H4 (cell line): ENCODE measurements around the gene CAMK2A. TPM values are rescaled to one million over a fixed set of nuclear protein-coding genes. Genes with fewer than 3 reads are reported as not detected.
"Not testable (repeated sequence)": the region's sequence is repeated elsewhere in the genome, so short reads cannot be mapped to it uniquely, and the experiment has no call there.

Experiments
- DNase-seq: peaks from one replicate; pipeline ENCODE4 v3.0.0-alpha.2; 2015; ENCODE audit warnings: low spot score
- total RNA-seq: library from RNA; depleted of rRNA; stranded (reverse); fragments of >200 nt; shearing (Covaris generic); gene quantifications from 2 replicates; pipeline ENCODE4 v1.2.3, GENCODE V29; 2014

Gene CAMK2A
- total RNA-seq, 1 experiment from 2014 or later: 0.02 TPM

DNA sequence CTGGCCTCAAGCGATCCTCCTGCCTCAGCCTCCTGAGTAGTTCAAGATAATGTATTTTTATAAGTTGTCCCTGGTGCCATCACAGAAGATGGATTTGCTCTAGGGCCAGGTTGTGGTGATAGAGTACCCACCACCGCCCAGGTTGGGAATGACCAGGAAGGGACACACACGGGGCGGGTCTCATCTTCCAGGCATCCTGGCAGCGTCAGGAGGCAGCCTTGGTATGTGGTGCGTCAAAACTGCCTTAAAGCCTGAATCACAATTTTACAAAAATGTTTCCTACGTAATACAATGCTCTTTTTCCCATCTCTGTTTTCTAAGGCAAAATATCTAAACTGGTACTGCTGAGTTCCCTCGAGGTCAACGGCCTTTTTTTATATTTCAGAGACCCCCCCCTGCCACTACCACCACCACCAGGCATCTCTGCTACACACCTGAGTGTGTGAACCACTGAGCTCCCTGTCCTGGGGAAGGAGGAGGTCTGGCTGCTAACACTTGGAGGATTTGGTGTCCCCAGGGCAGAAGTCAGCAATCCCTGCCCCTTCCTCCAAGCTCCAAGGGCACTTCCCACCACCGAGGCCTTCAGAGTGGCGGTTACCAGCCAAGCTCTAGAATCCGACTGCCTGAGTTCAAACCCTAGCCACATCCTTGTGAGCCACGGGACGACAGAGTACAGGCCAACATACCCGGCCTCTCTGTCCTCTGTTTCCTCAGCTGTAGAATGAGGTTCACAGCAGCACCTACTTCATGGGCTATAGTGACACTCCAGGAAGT lies 52.4 kb downstream of the CAMK2A start:
- DNase-seq: no peak

DNA sequence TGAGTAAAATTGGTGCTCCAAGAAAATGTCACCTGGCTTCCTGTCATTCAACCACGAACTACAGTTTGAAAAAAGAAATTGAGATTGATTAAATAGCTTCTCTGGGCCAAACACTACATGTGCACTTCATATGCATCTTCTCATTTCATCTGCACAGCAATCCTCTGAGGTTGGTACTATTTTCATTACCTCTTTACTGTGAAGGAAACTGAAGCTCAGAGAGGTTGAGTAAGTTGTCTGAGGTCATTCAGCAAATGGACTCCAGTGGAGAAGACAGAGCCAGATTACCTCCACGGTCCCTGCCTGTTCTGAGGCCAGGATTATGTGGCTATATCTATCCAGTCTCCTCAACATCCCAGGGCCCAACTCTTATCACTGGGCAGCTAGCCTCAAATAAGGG lies 53.3 kb downstream of the CAMK2A start:
- DNase-seq: no peak

DNA sequence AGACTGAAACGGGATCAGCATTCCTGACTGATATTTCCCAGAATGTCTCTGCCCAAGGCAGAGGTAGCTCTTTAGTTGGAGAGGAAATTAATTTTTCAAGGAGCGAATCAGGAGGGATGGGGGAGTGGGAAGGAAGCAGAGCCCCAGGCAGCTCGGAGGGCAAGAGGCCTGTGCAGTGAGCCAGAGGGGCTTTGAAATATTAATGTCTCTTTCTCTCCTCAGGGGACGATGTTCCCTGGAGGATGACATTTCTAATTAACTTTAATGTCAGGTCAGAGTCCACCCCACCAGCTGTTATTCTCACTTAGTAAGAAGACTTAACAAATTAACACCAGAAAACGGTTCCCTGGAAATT lies 54.1 kb downstream of the CAMK2A start:
- DNase-seq: no peak

DNA sequence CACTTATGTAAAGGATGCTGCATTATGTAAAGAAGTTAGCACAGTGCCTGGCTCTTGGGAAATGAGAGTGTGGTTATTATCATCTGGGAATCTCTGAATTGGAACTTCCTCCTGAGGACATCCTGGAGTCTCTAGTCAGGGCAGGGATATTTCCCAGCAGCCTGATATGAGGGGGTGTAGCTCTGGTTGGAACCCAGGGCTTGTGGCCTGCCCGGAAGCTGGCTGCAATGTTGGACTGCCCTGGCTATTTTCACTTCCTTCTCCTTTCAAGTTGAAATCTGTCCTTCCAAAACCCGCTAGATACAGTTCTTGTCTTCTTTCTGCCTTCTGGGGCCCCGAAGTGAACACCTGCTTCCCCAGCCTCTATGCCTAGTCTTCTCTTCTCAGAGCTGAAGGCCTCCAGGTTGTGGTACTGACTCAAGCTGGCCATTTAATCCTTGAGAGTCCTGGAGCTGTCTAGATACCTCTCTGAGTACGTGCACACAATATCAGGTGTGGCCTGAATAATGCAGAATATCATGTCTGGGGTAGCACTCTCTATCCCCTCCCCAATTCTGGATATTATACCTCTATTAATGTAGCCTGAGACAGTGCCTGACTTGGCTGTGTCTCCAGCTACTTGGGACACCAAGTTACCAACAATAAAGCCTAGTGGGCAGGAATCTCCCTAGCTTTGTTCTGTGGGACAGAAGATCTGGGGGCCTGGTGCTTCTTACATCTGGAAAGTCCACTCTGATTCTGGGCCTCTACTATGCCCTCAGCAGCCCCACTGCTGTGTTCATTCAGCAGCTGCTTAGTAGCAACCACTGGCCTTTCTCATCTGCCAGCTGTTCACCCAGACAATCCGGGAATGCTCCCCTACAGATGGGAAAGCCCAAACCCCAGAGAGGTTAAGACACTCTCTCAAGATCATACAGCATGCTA lies 54.7 kb downstream of the CAMK2A start:
- DNase-seq: no peak

DNA sequence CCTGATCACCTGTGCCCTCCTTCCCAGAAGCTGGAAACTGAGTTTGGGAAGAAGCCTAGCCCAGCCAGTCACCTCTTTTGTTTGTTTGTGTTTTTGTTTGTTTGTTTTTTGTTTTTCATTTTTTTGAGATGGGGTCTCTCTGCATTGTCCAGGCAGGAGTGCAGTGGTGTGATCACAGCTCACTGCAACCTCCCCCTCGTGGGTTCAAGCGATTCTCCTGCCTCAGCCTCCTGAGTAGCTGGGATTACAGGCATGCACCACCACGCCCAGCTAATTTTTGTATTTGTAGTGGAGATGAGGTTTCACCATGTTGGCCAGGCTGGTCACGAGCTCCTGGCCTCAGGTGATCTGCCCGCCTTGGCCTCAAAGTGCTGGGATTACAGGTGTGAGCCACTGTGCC lies 55.9 kb downstream of the CAMK2A start:
- DNase-seq: not testable (repeated sequence)

DNA sequence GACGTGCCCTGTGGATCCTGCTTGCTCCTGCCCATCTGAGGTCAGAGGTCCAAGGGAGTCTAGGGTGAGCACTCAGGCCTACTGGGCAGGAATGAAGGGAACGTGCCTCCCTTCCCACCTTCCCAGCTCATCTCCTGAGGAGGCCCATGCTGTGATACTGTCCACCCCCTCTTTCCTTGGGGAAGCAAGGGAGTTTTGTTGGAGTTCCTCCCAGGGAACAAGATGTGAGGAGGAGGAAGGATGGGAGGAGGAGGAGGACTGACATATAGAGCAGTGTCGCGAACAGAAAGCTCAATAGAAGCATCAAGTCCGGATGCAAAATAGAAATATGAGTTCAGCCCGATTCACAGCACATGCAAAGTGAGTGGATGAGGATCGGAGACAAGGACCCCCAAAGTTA lies 58.7 kb downstream of the CAMK2A start:
- DNase-seq: no peak

DNA sequence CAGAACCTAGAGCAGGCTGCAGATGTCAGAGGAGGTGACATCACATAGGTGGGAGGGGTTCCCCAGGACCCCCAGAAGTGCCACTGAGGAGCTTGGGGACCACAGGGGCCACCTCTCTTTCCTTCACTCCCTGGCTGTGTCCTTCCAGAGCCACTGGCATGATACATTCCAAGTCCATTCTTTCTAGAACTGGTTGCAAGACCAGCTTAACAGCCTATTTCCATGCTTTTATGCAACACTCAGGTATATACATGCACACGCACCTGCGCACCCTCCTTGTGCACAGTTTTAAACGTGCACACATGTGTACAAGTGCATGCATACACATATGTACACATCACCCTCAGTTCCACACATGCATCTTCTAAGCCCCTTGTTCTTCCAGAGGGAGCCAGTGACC lies 60.0 kb downstream of the CAMK2A start:
- DNase-seq: no peak

DNA sequence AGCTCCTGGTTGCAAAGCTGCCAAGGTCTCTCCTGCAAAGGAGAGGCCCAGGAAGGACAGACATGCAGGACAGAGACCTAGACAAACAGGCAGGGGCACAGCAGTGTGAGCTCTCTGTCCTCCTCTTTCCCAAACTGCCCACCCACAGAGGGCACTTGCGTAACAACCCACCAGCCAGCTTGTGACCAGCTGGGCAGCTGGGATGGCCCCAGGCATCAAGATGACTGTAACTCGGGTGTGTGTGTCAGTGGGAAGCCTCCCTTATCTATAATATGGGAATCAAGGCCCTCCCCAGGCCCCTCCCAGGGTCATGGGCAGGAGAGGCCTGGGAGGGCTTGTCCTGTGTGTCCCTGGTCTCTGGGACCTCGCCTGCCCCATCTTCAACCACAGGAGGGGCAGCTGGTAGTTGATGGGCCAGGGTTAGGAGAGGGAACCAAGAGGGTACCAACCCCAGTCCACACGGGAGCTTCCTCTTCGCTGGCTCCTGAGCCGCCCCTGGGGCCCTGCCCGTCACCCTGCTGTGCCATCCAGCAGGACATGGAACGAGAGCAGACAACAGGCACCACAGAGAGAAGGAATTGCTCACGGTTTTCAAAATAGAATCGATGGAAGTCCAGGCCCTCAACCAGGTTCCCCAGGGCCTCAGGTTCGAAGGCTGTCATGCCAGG lies 61.8 kb downstream of the CAMK2A start:
- peak; percentile 22 for DNase-seq

DNA sequence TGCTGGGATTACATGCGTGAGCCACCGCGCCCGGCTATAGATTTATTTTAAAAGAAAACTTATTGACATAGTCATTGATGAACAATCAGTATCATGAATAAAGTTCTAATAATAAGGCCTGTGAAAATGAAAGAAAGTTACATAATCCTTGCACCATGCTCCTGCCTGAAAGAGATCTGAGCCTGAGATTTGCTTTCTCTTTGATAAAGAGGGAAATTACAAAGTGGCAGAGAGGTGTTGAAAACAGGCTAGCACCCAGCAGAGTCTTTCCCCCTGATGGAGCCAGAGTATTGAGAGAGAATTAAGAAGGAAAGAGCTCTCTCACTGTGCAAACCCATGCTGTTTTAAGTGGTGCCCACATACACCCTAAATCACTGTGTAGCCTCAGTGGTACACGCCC lies 62.5 kb downstream of the CAMK2A start:
- no peak for DNase-seq

DNA sequence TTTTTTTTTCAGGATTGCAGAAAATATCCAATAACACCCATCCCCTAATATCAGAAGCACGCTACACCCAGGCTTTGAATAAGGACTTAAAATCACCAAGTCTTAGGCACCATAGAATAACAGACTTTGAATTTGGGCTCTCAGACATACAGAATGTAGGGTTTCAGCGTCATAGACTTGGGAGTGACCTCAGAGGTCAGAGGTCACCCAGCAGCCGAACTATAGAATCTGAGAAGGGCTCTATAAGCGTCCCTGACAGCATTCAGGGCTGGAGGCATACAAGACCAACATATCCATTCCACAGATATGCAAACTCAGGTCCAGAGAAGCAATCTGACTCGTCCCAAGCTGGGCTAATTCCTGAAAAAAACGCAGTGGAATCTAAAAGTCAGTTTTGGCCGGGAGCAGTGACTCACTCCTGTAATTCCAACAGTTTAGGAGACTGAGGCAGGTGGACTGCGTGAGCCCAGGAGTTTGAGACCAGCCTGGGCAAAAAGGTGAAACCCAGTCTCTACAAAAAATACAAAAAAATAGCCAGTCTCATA lies 65.0 kb downstream of the CAMK2A start:
- DNase-seq: no peak

DNA sequence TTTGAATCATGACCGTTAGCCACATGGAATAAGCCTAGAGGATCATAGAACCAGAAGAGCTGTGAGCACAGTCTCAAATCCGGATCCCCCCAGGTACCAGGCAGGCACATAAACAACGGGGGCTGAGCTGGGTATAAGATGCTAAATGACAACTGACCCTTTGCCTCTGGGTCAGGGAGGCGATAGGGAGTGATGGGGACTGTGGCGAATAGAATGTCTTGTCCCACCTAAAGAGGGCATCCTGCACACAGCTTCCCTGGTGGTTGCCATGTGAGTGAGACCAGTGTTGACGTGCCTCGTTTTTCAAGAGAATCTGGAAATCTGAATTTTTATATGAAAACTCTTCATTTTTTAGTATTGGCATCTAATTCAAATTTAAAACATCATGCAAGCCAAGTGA lies 66.1 kb downstream of the CAMK2A start:
- DNase-seq: no peak

DNA sequence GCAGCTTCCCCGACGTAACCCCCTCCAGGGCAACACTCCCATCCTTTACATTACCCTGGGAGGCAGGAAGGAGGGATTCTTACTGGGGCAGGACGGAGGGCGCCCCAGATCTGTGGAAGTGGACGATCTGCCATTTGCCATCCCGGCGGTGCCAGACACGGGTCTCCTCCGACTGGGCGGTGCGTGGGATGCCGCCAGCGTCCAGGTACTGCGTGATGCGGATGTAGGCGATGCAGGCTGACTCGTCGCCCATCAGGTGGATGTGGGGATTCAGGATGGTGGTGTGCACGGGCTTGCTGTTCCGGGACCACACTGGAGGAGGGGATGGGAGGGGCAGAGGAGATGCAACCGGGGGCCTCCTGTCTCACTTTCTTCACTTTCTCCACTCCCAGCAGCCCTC lies 66.7 kb downstream of the CAMK2A start:
- DNase-seq: no peak

DNA sequence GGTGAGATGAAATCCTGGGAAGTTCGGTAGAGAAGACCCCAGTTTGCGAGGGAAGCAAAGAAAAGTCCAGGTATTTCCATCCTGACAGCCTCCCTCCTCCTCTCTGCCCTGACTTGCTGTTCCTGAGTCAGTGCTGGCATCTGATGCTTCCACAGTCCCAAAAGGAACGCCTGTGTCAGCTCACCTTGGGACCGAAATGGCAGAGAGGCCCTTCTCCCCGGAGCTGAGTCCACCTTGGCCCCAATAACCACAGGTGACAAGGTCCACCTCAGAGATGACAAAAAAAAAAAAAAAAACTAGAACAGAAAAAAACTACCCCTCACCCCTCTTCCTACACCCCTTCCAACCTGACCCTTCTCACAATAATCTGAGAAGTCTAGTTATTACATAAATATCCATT lies 68.1 kb downstream of the CAMK2A start:
- DNase-seq: no peak

DNA sequence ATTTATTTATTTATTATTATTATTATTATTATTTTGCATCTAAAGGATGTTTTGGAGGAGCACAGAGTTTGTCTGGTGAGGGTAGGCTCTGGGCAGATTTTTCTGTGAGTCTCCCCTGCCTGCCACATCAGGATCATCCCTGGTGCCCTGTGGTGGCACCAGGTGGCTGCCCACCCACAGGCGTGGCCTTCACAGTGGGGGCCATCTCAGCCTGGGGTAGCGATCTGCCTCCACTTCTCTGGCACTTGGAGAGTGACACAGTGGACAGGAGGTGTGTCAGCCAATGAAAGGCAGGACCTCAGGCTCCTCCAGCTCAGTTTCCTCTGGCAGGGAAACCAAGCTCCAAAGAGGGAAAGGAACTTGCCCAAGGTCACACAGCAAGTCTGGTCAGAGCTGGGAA lies 69.7 kb downstream of the CAMK2A start:
- DNase-seq: no peak

DNA sequence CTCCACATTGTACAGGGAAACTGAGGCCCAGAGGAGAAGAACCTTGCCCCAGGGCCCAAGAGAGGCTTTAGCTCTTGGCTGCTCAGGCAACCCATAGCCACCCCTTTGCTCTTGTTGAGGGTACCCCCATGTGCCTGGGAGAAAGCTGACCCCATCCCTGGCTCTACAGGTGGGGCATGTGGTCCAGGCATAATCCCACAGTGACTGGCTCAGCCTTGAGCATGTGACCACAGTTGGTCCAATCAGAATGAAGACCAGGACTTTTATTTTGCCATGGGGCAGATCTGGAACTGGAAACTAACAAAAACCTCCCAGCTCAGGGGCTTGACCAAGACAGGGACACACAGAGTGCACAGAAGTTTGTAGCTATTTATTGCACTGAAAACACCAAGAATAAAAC lies 70.4 kb downstream of the CAMK2A start:
- DNase-seq: no peak

DNA sequence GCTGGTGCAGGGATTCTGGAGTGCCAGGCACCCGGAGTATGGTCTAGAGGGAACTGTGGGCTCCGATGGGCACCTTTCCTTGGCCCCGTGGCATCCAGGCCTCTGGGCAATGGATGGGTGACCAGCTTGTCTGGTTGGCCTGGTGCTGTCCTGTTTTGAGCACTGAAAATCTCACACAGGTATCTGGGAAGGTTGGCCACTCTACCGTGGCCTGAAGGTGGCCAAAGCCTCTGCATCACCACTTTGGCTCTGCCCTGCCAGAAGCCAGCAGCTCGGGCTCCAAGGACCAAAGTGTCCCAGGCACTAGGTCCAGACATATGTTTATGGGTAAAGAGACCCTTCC lies 70.9 kb downstream of the CAMK2A start:
- no peak for DNase-seq

DNA sequence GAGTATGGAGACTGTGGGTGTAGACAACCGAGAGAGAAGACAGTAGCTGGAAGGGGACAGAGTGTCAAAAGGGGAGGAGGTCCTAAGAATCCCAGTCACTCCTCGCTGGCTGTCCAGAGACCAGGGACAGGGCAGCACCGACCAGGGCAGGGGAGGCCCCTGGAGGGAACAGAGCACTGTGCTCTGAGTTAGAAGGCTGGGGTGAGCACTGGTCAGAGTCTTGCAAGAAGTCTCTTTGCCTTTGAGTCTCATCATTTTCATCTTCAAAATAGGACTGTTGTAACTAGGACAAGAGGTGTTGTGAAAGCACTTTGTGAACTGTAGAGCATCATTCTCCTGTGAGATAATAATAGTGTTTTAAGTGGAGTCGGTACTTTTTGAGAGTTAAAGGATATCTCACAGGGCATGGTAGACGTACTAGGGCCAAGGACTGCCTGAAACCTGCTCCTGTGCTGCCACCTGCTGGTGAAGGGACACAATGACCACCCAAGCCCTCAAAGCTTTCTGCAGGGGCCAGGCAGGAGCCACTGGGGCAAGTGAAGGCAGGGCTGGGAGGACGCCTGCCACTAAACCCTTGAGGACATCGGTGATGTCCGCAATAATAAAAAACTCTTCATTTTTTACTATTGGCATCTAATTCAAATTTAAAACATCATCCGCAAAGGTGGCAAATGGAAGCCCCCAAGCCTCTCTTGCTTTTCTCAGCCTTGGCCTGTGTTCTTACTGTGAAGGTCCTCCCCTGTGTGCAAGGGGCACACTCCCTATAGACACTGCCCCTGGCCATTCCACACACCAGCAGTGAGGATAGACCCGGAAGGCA lies 71.5 kb downstream of the CAMK2A start:
- DNase-seq: peak; percentile 78

DNA sequence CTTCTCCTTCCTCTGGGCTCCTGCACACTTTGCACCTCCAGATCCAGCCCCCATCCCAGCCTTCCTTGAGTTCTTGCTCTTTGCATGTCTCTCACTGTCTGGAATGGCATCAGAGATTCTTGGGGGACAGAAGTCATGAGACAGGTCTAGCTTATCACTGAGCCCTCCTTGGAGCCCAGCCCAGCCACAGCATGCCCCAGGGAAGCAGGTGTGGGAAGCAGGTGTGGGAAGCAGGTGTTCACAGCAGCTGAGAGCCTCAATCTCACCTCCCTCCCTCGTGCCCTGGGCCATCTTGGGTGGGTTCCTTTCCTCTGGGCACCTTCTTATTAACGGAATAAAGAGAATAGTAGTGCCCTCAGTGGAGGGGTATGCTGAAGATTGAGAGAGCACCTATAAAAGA lies 72.5 kb downstream of the CAMK2A start:
- DNase-seq: no peak

DNA sequence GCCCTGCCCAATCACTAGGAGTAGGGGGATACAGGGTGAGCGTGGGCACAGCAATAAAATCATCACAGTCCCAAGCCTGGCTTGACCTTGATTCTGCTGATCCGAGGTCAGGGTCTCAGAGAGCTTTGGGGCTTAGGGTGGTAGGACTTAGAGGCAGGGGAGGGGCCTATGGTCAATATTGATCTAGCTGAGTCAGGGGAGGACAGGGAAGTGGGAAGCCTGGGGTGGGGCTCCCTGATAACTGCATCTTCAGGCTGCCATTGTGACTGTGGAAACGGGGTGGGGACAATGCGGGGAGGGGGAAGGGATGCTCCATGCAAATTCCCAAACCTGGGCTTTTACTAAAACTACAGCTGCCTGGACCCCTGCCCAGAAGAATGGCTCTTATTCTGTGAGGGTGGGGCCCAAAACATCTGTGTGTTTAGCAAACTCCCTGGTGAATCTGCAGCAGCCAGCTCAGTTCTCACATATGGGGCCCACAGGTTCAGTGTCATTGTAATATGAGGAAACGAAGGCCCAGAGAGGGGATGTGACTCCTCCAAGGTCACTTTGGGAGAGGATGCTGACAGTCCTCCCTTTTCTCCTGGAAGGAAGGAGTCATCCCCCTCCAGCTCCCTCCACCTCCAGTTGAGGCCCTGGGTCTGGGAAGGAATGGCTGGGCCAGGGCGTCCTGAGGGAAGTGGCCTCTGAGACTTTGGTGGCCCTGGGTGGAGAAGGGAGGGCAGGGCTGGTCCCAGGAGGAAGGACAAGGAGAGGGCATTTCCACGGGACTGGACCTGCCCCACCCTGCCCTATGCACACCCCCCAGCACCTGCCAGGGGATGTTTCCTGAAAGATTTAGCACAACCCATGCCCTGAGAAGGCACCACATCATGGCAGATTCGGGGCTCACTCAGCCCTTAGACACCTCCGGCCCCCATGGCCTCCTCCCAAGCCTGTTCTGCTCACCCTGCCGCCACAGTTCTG lies 73.3 kb downstream of the CAMK2A start:
- DNase-seq: no peak

DNA sequence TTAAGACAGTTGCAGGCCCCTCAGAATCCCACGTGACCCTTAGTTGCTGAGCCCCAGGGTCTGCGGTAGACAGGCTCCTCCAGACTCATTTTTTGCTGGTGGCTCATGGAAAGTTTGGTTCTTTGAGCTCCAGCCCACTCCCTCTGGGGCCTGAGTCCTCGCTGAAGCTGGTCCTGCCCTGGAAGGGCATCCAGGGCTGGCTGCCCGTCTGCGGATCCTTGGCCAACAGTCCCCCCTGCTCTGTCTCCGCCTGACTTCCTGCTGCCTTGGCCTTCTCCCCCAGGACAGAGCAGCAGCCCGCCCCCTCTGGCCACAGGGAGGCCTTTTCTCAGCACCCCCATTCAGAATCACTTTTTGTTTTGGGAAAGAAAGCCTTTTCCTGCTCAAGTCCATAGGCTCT lies 75.3 kb downstream of the CAMK2A start:
- DNase-seq: no peak
